Activated naive CD8-positive, alpha-beta T cell (primary cell): ENCODE data around the gene ISLR.

Experiments used
- H3K27ac Mint-ChIP-seq: one replicate; pipeline ENCODE4 v1.8.0; 2021; ENCODE audit warnings: mixed read lengths
- H3K27me3 Mint-ChIP-seq: one replicate; pipeline ENCODE4 v1.8.0; 2021; ENCODE audit warnings: mixed read lengths
- H3K36me3 Mint-ChIP-seq: one replicate; pipeline ENCODE4 v1.8.0; 2021; ENCODE audit warnings: mixed read lengths
- H3K4me1 Mint-ChIP-seq: one replicate; pipeline ENCODE4 v1.8.0; 2021; ENCODE audit warnings: low read depth, mixed read lengths
- H3K4me3 Mint-ChIP-seq: one replicate; pipeline ENCODE4 v1.8.0; 2021; ENCODE audit warnings: mild to moderate bottlenecking, mixed read lengths
- H3K9me3 Mint-ChIP-seq: one replicate; pipeline ENCODE4 v1.8.0; 2021; ENCODE audit warnings: low read depth, mixed read lengths

ISLR gene

GRCh38 chr15:74206801-74207281, 33.3 kb downstream of the ISLR start:
- Mint-ChIP-seq H3K4me1 (peaks cover 3% of the 10 kb centered on the region), H3K36me3 (no peaks in the 10 kb centered on the region), H3K27ac (no peak overlapping the region), H3K9me3 (peaks cover 3% of the 10 kb centered on the region), H3K4me3 (no peak overlapping the region), H3K27me3 (peaks cover 3% of the 10 kb centered on the region)

- H3K27ac Mint-ChIP-seq, result no peak overlapping the region
- H3K36me3 Mint-ChIP-seq, result no peaks in the 10 kb centered on the region
- no peak overlapping the region for H3K4me3 Mint-ChIP-seq
- peaks cover 3% of the 10 kb centered on the region for H3K27me3 Mint-ChIP-seq
- peaks cover 2% of the 10 kb centered on the region for H3K4me1 Mint-ChIP-seq
- peaks cover 3% of the 10 kb centered on the region for H3K9me3 Mint-ChIP-seq
Observed at GRCh38 chr15:74207652-74208440, 34.3 kb downstream of the ISLR start.

- Mint-ChIP-seq H3K4me1 (no peaks in the 10 kb centered on the region), H3K27ac (no peak overlapping the region), H3K9me3 (peaks cover 3% of the 10 kb centered on the region), H3K4me3 (no peak overlapping the region), H3K36me3 (no peaks in the 10 kb centered on the region), H3K27me3 (peaks cover 3% of the 10 kb centered on the region)
Observed at GRCh38 chr15:74208496-74208895, 35.0 kb downstream of the ISLR start.

GRCh38 chr15:74208901-74209559, 35.5 kb downstream of the ISLR start:
- no peaks in the 10 kb centered on the region for H3K4me1 Mint-ChIP-seq
- no peaks in the 10 kb centered on the region for H3K36me3 Mint-ChIP-seq
- H3K27ac Mint-ChIP-seq, result no peak overlapping the region
- H3K9me3 Mint-ChIP-seq, result peaks cover 3% of the 10 kb centered on the region
- no peak overlapping the region for H3K4me3 Mint-ChIP-seq
- H3K27me3 Mint-ChIP-seq, result peaks cover 3% of the 10 kb centered on the region

GRCh38 chr15:74209560-74209958, 36.0 kb downstream of the ISLR start:
- no peaks in the 10 kb centered on the region for H3K36me3 Mint-ChIP-seq
- no peak overlapping the region for H3K4me3 Mint-ChIP-seq
- H3K9me3 Mint-ChIP-seq, result peaks cover 3% of the 10 kb centered on the region
- H3K27me3 Mint-ChIP-seq, result peaks cover 3% of the 10 kb centered on the region
- no peaks in the 10 kb centered on the region for H3K4me1 Mint-ChIP-seq
- no peak overlapping the region for H3K27ac Mint-ChIP-seq

- Mint-ChIP-seq H3K4me3 (no peak overlapping the region), H3K9me3 (peaks cover 3% of the 10 kb centered on the region), H3K27ac (no peak overlapping the region), H3K36me3 (no peaks in the 10 kb centered on the region), H3K4me1 (no peaks in the 10 kb centered on the region), H3K27me3 (peaks cover 3% of the 10 kb centered on the region)
Observed at GRCh38 chr15:74209997-74210671, 36.6 kb downstream of the ISLR start.

- Mint-ChIP-seq H3K27me3 (peaks cover 3% of the 10 kb centered on the region), H3K36me3 (no peaks in the 10 kb centered on the region), H3K9me3 (peaks cover 3% of the 10 kb centered on the region), H3K4me1 (no peaks in the 10 kb centered on the region), H3K4me3 (no peak overlapping the region), H3K27ac (no peak overlapping the region)
Observed at GRCh38 chr15:74210729-74211128, 37.2 kb downstream of the ISLR start.

- Mint-ChIP-seq H3K27me3 (peaks cover 3% of the 10 kb centered on the region), H3K36me3 (no peaks in the 10 kb centered on the region), H3K27ac (no peak overlapping the region), H3K9me3 (peaks cover 3% of the 10 kb centered on the region), H3K4me3 (no peak overlapping the region), H3K4me1 (no peaks in the 10 kb centered on the region)
Observed at GRCh38 chr15:74211656-74212055, 38.1 kb downstream of the ISLR start.

GRCh38 chr15:74212494-74212893, 39.0 kb downstream of the ISLR start:
- no peaks in the 10 kb centered on the region for H3K36me3 Mint-ChIP-seq
- H3K27me3 Mint-ChIP-seq, result no peaks in the 10 kb centered on the region
- H3K4me3 Mint-ChIP-seq, result no peak overlapping the region

GRCh38 chr15:74213858-74214284, 40.4 kb downstream of the ISLR start:
- Mint-ChIP-seq H3K4me3 (no peak overlapping the region), H3K4me1 (no peaks in the 10 kb centered on the region), H3K9me3 (peaks cover 3% of the 10 kb centered on the region), H3K27me3 (no peaks in the 10 kb centered on the region), H3K27ac (no peak overlapping the region), H3K36me3 (no peaks in the 10 kb centered on the region)

More at GRCh38 chr15:74212494-74212893, 39.0 kb downstream of the ISLR start:
- Mint-ChIP-seq H3K4me1 (no peaks in the 10 kb centered on the region), H3K9me3 (peaks cover 3% of the 10 kb centered on the region), H3K27ac (no peak overlapping the region)

GRCh38 chr15:74214324-74215021, 41.0 kb downstream of the ISLR start:
- H3K27ac Mint-ChIP-seq, result no peak overlapping the region
- H3K9me3 Mint-ChIP-seq, result peaks cover 3% of the 10 kb centered on the region
- H3K4me3 Mint-ChIP-seq, result no peak overlapping the region
- H3K27me3 Mint-ChIP-seq, result no peaks in the 10 kb centered on the region
- no peaks in the 10 kb centered on the region for H3K4me1 Mint-ChIP-seq
- no peaks in the 10 kb centered on the region for H3K36me3 Mint-ChIP-seq

GRCh38 chr15:74215958-74216357, 42.4 kb downstream of the ISLR start:
- Mint-ChIP-seq H3K27ac (no peak overlapping the region), H3K36me3 (no peaks in the 10 kb centered on the region), H3K4me1 (no peaks in the 10 kb centered on the region), H3K27me3 (peaks cover 1% of the 10 kb centered on the region), H3K4me3 (no peak overlapping the region), H3K9me3 (no peaks in the 10 kb centered on the region)

GRCh38 chr15:74216949-74217348, 43.4 kb downstream of the ISLR start:
- H3K27ac Mint-ChIP-seq, result no peak overlapping the region
- no peak overlapping the region for H3K4me3 Mint-ChIP-seq
- no peaks in the 10 kb centered on the region for H3K36me3 Mint-ChIP-seq
- no peaks in the 10 kb centered on the region for H3K9me3 Mint-ChIP-seq
- peaks cover 1% of the 10 kb centered on the region for H3K27me3 Mint-ChIP-seq
- no peaks in the 10 kb centered on the region for H3K4me1 Mint-ChIP-seq

GRCh38 chr15:74217907-74218885, 44.7 kb downstream of the ISLR start:
- Mint-ChIP-seq H3K27me3 (peaks cover 1% of the 10 kb centered on the region), H3K36me3 (no peaks in the 10 kb centered on the region), H3K4me3 (no peak overlapping the region), H3K9me3 (no peaks in the 10 kb centered on the region), H3K4me1 (peaks cover 5% of the 10 kb centered on the region), H3K27ac (no peak overlapping the region)
